Brain microvascular endothelial cell (primary cell): ENCODE results near the gene ALDH1A1.

Source experiments
- DNase-seq: peaks from one replicate; pipeline ENCODE4 v3.0.0-alpha.2; 2020
- H3K27ac ChIP-seq: fragments of 250-450 bp; sonication (Bioruptor Pico); 2 replicates; pipeline ENCODE4 v1.5.1; 2020; ENCODE audit warnings: mild to moderate bottlenecking, moderate library complexity
- H3K27me3 ChIP-seq: fragments of 250-450 bp; sonication (Bioruptor Pico); replicated peaks from 2 replicates; pipeline ENCODE4 v1.5.1; 2020; ENCODE audit warnings: mild to moderate bottlenecking
- H3K36me3 ChIP-seq: fragments of 250-450 bp; sonication (Bioruptor Pico); replicated peaks from 2 replicates; pipeline ENCODE4 v1.5.1; 2020; ENCODE audit warnings: mild to moderate bottlenecking
- H3K4me3 ChIP-seq: 2 replicates; pipeline ENCODE4 v1.5.1; 2011; ENCODE audit warnings: low read depth, mild to moderate bottlenecking, control low read depth, low read length, moderate library complexity
- in situ Hi-C: cut with HindIII; loops from 2 replicates; pipeline ENCODE4 v1.10.0; 2017; ENCODE audit warnings: low sequenced_read_pairs, low pct_ligation_motif_present
- TF ChIP-seq, protein P1 (sequence below): IDR thresholded peaks from 2 replicates; pipeline ENCODE4 v1.5.1; 2011; ENCODE audit warnings: low read depth, mild to moderate bottlenecking, moderate library complexity, low read length, control low read depth, inconsistent platforms; ENCODE audit errors: missing control alignments

ALDH1A1 gene

DNA sequence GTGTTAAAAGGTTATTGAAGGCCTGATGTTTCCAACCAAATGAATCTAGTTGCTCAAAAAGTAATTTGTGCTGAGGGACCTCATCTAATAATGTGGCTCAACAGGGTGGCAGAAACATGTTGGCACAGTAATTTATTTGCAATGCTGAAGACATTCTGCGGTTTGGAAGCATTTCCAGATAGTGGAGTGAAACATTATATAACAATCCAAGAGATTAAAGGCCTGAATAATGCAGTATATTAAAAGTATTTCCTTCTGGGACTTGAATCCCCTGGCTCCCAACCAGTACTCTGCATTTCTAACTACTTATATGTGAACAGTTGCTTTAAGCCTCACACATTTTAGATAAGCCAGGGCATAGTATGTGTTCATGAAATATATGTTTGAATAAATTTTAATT, 25.9 kb upstream of the ALDH1A1 start:
- Histone ChIP-seq H3K27me3 (no peaks in the 10 kb centered on the region), H3K36me3 (no peaks in the 10 kb centered on the region), H3K27ac (no peak overlapping the region), H3K4me3 (no peak overlapping the region)
- DNase-seq = no peak
- TF ChIP-seq, protein P1, sequence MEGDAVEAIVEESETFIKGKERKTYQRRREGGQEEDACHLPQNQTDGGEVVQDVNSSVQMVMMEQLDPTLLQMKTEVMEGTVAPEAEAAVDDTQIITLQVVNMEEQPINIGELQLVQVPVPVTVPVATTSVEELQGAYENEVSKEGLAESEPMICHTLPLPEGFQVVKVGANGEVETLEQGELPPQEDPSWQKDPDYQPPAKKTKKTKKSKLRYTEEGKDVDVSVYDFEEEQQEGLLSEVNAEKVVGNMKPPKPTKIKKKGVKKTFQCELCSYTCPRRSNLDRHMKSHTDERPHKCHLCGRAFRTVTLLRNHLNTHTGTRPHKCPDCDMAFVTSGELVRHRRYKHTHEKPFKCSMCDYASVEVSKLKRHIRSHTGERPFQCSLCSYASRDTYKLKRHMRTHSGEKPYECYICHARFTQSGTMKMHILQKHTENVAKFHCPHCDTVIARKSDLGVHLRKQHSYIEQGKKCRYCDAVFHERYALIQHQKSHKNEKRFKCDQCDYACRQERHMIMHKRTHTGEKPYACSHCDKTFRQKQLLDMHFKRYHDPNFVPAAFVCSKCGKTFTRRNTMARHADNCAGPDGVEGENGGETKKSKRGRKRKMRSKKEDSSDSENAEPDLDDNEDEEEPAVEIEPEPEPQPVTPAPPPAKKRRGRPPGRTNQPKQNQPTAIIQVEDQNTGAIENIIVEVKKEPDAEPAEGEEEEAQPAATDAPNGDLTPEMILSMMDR = no peak
- in situ Hi-C loops = no loop called here

DNA sequence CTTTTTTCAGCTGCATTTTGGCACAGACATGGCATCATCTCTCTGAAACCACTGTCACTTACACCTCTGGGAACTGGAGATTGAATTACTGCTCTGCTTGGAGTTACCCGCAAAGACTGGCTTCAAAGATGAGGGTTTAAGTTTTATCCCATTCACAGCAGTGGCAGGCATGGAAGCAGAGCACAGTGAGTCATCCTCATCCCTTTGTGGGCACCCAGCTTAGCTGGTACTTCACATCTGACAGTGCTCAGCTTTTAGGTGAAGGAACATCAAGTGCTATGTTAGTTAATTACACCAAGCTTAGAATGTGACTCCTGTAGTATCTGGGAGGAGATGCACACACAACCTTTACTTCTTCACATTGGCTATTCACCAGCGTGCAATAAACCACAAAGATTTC, 24.8 kb upstream of the ALDH1A1 start:
- H3K36me3 ChIP-seq = no peaks in the 10 kb centered on the region
- H3K4me3 ChIP-seq = no peak overlapping the region
- TF ChIP-seq, protein P1 = no peak
- H3K27ac ChIP-seq = no peak overlapping the region
- no peaks in the 10 kb centered on the region for H3K27me3 ChIP-seq
- DNase-seq = no peak
- in situ Hi-C loops = no loop called here

DNA sequence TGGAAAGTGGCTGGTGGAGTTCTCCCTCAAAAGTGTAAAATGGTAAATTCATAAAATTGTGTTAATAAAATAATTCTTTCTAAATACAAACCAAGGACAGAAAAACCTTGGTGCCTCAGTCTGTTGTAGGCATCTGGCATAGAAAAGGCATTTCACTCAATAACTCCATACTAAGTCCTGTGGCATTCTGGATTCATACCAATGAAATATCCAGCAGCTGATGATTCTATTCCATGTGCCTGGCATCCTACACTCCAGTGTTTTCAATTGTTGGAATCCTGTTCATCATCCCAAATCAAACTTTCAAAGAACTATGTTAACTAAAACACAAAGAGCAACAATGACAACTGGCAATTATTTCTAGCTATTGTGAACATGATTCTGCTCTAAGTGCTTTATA, 21.6 kb upstream of the ALDH1A1 start:
- no peak overlapping the region for H3K27ac ChIP-seq
- H3K27me3 ChIP-seq = no peaks in the 10 kb centered on the region
- no peak overlapping the region for H3K4me3 ChIP-seq
- DNase-seq = no peak
- no peaks in the 10 kb centered on the region for H3K36me3 ChIP-seq
- in situ Hi-C loops = no loop called here
- TF ChIP-seq, protein P1 = no peak

DNA sequence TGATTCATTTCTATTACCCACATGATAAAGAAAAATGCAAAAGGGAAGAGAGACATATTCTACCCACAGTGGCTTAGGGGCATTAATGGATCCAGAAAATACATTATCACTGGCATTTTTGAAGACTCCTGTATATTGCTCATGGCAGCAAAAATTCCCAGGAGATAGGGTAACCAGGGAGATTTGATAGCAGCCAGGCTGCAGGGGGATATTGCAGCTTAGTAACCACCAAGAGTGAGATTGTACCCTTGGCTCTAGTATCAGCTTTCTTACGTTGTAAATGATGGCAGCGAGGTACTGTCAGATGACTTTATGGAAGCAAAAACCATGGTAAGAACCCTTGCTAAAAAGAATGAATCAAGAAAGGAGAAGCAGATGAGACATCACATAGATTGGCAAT, 19.8 kb upstream of the ALDH1A1 start:
- in situ Hi-C loops = no loop called here
- Histone ChIP-seq H3K36me3 (no peaks in the 10 kb centered on the region), H3K4me3 (no peak overlapping the region), H3K27ac (no peak overlapping the region), H3K27me3 (no peaks in the 10 kb centered on the region)
- TF ChIP-seq, protein P1 = no peak
- no peak for DNase-seq

DNA sequence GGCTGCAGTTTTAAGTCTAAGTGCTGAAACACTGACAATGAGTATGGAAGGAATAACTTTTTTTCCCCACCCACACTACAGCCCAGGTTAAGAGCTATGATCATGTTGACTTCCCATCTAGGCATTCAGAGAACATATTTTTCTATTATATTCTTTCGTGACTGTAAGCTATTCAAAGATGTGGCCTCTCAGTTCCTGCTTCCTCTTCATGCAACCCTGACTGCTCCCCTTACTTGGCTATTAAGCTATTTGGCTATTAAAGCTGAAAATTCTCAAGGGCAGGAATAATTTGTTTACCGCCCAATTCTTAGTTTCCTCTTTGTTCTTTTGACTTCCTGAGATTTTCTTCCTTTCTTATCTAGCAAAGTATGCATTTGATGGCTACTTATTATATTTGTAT, 18.6 kb upstream of the ALDH1A1 start:
- DNase-seq = no peak
- H3K36me3 ChIP-seq = no peaks in the 10 kb centered on the region
- in situ Hi-C loops = no loop called here

DNA sequence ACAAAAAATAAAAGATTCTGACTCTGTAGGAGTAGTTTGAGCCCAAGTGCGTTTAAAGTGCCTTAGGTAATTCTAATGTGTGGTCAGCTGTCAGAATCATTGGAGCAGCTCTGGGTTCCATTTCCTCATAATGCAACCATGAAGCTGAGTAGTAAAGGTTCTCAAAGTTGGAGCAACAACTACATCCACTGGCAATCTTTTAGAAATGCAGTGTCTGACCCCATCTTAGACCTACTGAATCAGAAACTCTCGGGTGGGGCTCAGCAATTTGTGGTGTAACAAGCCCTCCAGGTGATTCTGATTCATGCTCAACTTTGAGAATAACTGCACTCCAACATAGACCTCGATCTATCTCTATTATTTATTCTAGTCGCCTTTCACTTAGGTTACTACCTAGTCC, 7.6 kb upstream of the ALDH1A1 start:
- H3K27me3 ChIP-seq = no peaks in the 10 kb centered on the region
- in situ Hi-C loops = no loop called here
- TF ChIP-seq, protein P1 = no peak
- DNase-seq = no peak
- no peaks in the 10 kb centered on the region for H3K36me3 ChIP-seq
- no peak overlapping the region for H3K4me3 ChIP-seq
- H3K27ac ChIP-seq = no peak overlapping the region

More for the DNA sequence above, 18.6 kb upstream of the ALDH1A1 start:
- Histone ChIP-seq H3K4me3 (no peak overlapping the region), H3K27ac (no peak overlapping the region), H3K27me3 (no peaks in the 10 kb centered on the region)
- TF ChIP-seq, protein P1 = no peak
